H1 (cell line): Measurements from ENCODE around the gene SEPTIN1. TPM values are rescaled to one million over a fixed set of nuclear protein-coding genes. Genes with fewer than 3 reads are reported as not detected.

Experiments
- CHD7 ChIP-seq: fragments of 300-600 bp; sonication (generic); IDR thresholded peaks from 2 replicates; pipeline ENCODE4 v1.7.1; 2012; ENCODE audit warnings: low read length, moderate library complexity, mild to moderate bottlenecking, inconsistent platforms; ENCODE audit not compliant: insufficient replicate concordance
- polyA plus RNA-seq, 7 experiments: library from polyadenylated mRNA; depleted of rRNA in 3 of 7; stranded (reverse) in 5 of 7; unstranded in 2 of 7; fragments of >200 nt in 5 of 7; fragments of 200-250 nt in 2 of 7; gene quantifications; 1 replicate in 5 of 7; 2 replicates in 1 of 7; 4 replicates in 1 of 7; pipeline versions ENCODE4 v1.2.1 to v1.2.3, GENCODE V29; 2011 to 2013; ENCODE audit warnings: missing spikeins in 2 of 7, mixed read lengths in 2 of 7
- total RNA-seq: library from RNA; stranded (reverse); fragmentation: NEBNext Ultra II Directional; extraction: Animal tissue kit (Norgen Biotek cat#: 25700); gene quantifications from 2 replicates; pipeline ENCODE4 v1.2.1, GENCODE V29; 2021

The SEPTIN1 gene
- total and polyA plus RNA-seq, 2 of the 8 experiments (the other 6 are each of a cell fraction or from before 2014, with no cell fraction given) = 0.24 to 1.4 TPM

GRCh38 chr16:30351586-30352419, 30.6 kb downstream of the SEPTIN1 start (continued):
- no peak for TF ChIP-seq CHD7
